A549 (cell line): ENCODE measurements around the gene GOLGA2.

Source experiments
- CEBPB ChIP-seq, 2 experiments: fragments of >200 bp in 1 of 2; sonication (Bioruptor Twin) in 1 of 2; formaldehyde crosslinking in 1 of 2; IDR thresholded peaks; 2 replicates each; pipeline ENCODE4 v1.6.1; 2012 to 2016
- CTCF ChIP-seq: fragments of >200 bp; sonication (Bioruptor Twin); formaldehyde crosslinking; IDR thresholded peaks from 3 replicates; pipeline ENCODE4 v1.5.1; 2016
- KDM1A ChIP-seq: fragments of 200-600 bp; sonication (generic); IDR thresholded peaks from 2 replicates; pipeline ENCODE4 v1.6.1; 2016; ENCODE audit warnings: low read depth, mild to moderate bottlenecking
- PBX3 ChIP-seq: IDR thresholded peaks from 2 replicates; pipeline ENCODE4 v1.6.1; 2012
- POLR2A ChIP-seq: IDR thresholded peaks from 2 replicates; pipeline ENCODE4 v1.6.1; 2012; ENCODE audit warnings: mild to moderate bottlenecking, low read length
- POLR2AphosphoS2 ChIP-seq: conservative IDR thresholded peaks from 2 replicates; pipeline ENCODE4 v1.6.1; 2012; ENCODE audit warnings: low read length, improper control_type of control experiment, inconsistent platforms

- TF ChIP-seq CTCF (no peak), PBX3 (no peak), CEBPB (IDR thresholded peaks at IDR 0.05) (no peak), POLR2A (no peak), POLR2AphosphoS2 (no peak), KDM1A (no peak)
Observed at GRCh38 chr9:128314697-128315096, 38.9 kb upstream of the GOLGA2 start.
